ENCODE results near the gene DNAJC27. TPM values are rescaled to one million over a fixed set of nuclear protein-coding genes. Genes with fewer than 3 reads are reported as not detected.

Gene DNAJC27
- total RNA-seq, 1 experiment from 2014 or later = 4.6 TPM

DNA sequence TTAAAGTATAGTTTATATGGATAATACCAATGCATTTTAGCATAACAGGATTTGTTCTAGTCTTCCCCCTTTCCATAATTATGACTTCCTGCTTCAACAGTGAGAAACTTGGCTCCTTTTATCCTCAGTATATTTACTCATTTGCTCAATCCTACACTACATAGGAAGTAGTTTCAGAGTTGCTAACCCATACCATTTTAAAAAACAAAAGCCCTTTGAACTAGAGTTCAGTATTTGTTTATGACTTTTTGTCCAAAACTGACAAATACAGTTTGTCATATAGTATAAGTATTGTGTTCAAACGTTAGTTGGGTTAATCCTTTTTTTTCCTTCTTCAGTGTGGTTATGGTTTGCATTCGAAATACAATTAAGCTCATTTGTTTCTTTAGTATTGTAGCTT lies 5.9 kb upstream of the DNAJC27 start (continued):
- TF ChIP-seq, protein P1, sequence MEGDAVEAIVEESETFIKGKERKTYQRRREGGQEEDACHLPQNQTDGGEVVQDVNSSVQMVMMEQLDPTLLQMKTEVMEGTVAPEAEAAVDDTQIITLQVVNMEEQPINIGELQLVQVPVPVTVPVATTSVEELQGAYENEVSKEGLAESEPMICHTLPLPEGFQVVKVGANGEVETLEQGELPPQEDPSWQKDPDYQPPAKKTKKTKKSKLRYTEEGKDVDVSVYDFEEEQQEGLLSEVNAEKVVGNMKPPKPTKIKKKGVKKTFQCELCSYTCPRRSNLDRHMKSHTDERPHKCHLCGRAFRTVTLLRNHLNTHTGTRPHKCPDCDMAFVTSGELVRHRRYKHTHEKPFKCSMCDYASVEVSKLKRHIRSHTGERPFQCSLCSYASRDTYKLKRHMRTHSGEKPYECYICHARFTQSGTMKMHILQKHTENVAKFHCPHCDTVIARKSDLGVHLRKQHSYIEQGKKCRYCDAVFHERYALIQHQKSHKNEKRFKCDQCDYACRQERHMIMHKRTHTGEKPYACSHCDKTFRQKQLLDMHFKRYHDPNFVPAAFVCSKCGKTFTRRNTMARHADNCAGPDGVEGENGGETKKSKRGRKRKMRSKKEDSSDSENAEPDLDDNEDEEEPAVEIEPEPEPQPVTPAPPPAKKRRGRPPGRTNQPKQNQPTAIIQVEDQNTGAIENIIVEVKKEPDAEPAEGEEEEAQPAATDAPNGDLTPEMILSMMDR (IDR thresholded peaks at IDR 0.05 in 2 of 3, conservative IDR thresholded peaks at IDR 0.05 in 1 of 3; ENCODE audit: borderline replicate concordance in 1 of 3, insufficient read depth in 1 of 3, low read depth in 2 of 3, low read length in 2 of 3) = no peak
- no peak for TF ChIP-seq JUND (IDR thresholded peaks at IDR 0.05)

DNA sequence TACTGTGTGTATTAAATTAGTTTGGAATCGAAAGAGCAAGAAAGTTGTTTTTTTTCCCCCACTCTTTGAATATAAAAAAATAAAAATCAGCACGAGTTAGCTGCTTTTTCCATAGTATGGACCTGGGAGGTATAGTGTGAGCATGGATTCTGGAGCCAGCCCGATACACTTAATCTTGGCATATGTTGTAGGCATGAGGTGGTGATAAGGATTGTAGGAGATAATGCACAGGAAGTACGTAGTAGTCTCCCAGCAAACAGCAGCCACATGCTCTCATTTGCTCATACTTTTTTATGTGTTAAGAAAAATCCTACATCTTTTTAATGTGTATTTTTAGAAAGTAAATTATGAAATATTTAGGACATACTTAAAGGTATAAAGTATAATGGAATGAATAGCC lies 2.1 kb upstream of the DNAJC27 start:
- no peak overlapping the region for H3K4me3 ChIP-seq (replicated peaks in 1 of 2; ENCODE audit: low read depth in 1 of 2, low read length in 2 of 2)
- no TSS peak for BruUV-seq (replicated peaks)
- ChIA-PET CTCF (interaction anchor here (1.0 to 2.1 kb wide), 2 partner anchors 155 to 192 kb away, joined by 3 to 21 read pairs; no protein-coding TSS in a partner anchor), POLR2A (interaction anchor here (1.3 kb wide), 1 partner anchor 155 kb away, joined by 6 read pairs; no protein-coding TSS in a partner anchor), RAD21 (ENCODE audit: low non-redundant PET in 1 of 2, low total read pairs in 2 of 2, uncharacterized antibody in 2 of 2, unreplicated experiment in 2 of 2) (interaction anchor here in 1 of 2 experiments (2.6 kb wide), 1 partner anchor 156 kb away, joined by 7 read pairs; no protein-coding TSS in a partner anchor)
- H3K9me2 ChIP-seq (ENCODE audit: insufficient read depth) = no peaks in the 10 kb centered on the region
- intact Hi-C loops (cut with micrococcal nuclease) = no loop called here
- no peak overlapping the region for H2AFZ ChIP-seq (ENCODE audit: low read depth, low read length, poor library complexity, severe bottlenecking)
- peaks cover 5 to 11% of the 10 kb centered on the region in 2 experiments for H3K4me1 ChIP-seq (ENCODE audit: control insufficient read depth in 1 of 2, insufficient read depth in 2 of 2, low read length in 2 of 2)
- no peak for ATAC-seq
- DNase-seq (ENCODE audit: low read depth, low spot score) = no peak
- no peak overlapping the region for H3K27ac ChIP-seq (ENCODE audit: low read depth, low read length)
- no peaks in the 10 kb centered on the region for H3K9me3 ChIP-seq (ENCODE audit: control insufficient read depth in 1 of 2, insufficient read depth in 1 of 2, low read depth in 1 of 2, low read length in 2 of 2)
- no peaks in the 10 kb centered on the region for H3K36me3 ChIP-seq (ENCODE audit: control insufficient read depth in 1 of 2, insufficient read depth in 2 of 2, low read length in 2 of 2)
- H4K20me1 ChIP-seq (ENCODE audit: insufficient read depth) = no peaks in the 10 kb centered on the region
- no peaks in the 10 kb centered on the region for H3K27me3 ChIP-seq (ENCODE audit: insufficient read depth, low read length)
- H3K9ac ChIP-seq (ENCODE audit: low read length) = no peak overlapping the region
- H3K79me2 ChIP-seq (ENCODE audit: insufficient read depth, low read length) = peaks cover 16% of the 10 kb centered on the region
- TF ChIP-seq CEBPB (IDR thresholded peaks at IDR 0.05; ENCODE audit: low read depth) = no peak
- TF ChIP-seq, protein P1 (IDR thresholded peaks at IDR 0.05 in 2 of 3, conservative IDR thresholded peaks at IDR 0.05 in 1 of 3; ENCODE audit: borderline replicate concordance in 1 of 3, insufficient read depth in 1 of 3, low read depth in 2 of 3, low read length in 2 of 3) = no peak
- TF ChIP-seq TCF7L2 (IDR thresholded peaks at IDR 0.05; ENCODE audit: borderline replicate concordance, extremely low read depth, insufficient read depth, insufficient read length) = no peak
- TF ChIP-seq SIN3A (IDR thresholded peaks at IDR 0.05; ENCODE audit: low read depth) = no peak
- TF ChIP-seq EGR1 (IDR thresholded peaks at IDR 0.05; ENCODE audit: low read depth) = no peak
- TF ChIP-seq FOSL1 (IDR thresholded peaks at IDR 0.05; ENCODE audit: low read depth) = no peak
- no peak for TF ChIP-seq ELF1 (IDR thresholded peaks at IDR 0.05; ENCODE audit: borderline replicate concordance, low read depth)
- TF ChIP-seq, protein P2, sequence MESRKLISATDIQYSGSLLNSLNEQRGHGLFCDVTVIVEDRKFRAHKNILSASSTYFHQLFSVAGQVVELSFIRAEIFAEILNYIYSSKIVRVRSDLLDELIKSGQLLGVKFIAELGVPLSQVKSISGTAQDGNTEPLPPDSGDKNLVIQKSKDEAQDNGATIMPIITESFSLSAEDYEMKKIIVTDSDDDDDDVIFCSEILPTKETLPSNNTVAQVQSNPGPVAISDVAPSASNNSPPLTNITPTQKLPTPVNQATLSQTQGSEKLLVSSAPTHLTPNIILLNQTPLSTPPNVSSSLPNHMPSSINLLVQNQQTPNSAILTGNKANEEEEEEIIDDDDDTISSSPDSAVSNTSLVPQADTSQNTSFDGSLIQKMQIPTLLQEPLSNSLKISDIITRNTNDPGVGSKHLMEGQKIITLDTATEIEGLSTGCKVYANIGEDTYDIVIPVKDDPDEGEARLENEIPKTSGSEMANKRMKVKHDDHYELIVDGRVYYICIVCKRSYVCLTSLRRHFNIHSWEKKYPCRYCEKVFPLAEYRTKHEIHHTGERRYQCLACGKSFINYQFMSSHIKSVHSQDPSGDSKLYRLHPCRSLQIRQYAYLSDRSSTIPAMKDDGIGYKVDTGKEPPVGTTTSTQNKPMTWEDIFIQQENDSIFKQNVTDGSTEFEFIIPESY (IDR thresholded peaks at IDR 0.05; ENCODE audit: extremely low read depth, insufficient replicate concordance, low read length) = no peak
- no peak for TF ChIP-seq RAD21 (IDR thresholded peaks at IDR 0.05; ENCODE audit: low read depth)
- no peak for TF ChIP-seq EZH2 (IDR thresholded peaks at IDR 0.05)
- no peak for TF ChIP-seq SP1 (IDR thresholded peaks at IDR 0.05; ENCODE audit: low read depth)
- TF ChIP-seq, protein P3, sequence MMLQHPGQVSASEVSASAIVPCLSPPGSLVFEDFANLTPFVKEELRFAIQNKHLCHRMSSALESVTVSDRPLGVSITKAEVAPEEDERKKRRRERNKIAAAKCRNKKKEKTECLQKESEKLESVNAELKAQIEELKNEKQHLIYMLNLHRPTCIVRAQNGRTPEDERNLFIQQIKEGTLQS (IDR thresholded peaks at IDR 0.05) = no peak
- no peak for TF ChIP-seq YY1 (IDR thresholded peaks at IDR 0.05; ENCODE audit: extremely low read depth, insufficient replicate concordance, low read depth, low read length)
- no peak for TF ChIP-seq POLR2AphosphoS5 (IDR thresholded peaks at IDR 0.05; ENCODE audit: low read depth, low read length)
- no peak for TF ChIP-seq SRF (IDR thresholded peaks at IDR 0.05; ENCODE audit: low read depth)
- TF ChIP-seq JUND (IDR thresholded peaks at IDR 0.05) = no peak
- no peak overlapping the region for H3K4me2 ChIP-seq (ENCODE audit: low read length)

Measured in HCT116 (cell line).